Measurements from ENCODE around the gene MED8. TPM values are rescaled to one million over a fixed set of nuclear protein-coding genes. Genes with fewer than 3 reads are reported as not detected.

Gene MED8
- total and polyA plus RNA-seq, 9 of the 15 experiments (the other 6 are each of a cell fraction or from before 2014, with no cell fraction given) = 23.0 to 120 (median 56.4) TPM

- TF ChIP-seq MAX (CRISPR knock-in tag; IDR thresholded peaks at IDR 0.05) (peak; percentile 91), TRIM28 (IDR thresholded peaks at IDR 0.05) (no peak), U2AF1 (optimal IDR thresholded peaks at IDR 0.05; ENCODE audit: low read depth, low read length) (peak; percentile 78), PRPF4 (IDR thresholded peaks at IDR 0.05; ENCODE audit: insufficient read depth, low read depth, low read length, poor library complexity, severe bottlenecking) (no peak), RREB1 (CRISPR knock-in tag; IDR thresholded peaks at IDR 0.05) (0 out of 2 replicates have a peak, but pooled peaks have one; percentile 15), TAL1 (IDR thresholded peaks at IDR 0.05) (peak; percentile 88), STAT5A (IDR thresholded peaks at IDR 0.05; ENCODE audit: borderline replicate concordance, low read length) (peak; percentile 46; the same call in 1 of the 2 replicates), CREB5 (CRISPR knock-in tag; IDR thresholded peaks at IDR 0.05) (no peak), HES1 (IDR thresholded peaks at IDR 0.05; ENCODE audit: low read depth) (0 out of 2 replicates have a peak, but pooled peaks have one; percentile 32), TRIM25 (IDR thresholded peaks at IDR 0.05; ENCODE audit: borderline replicate concordance) (no peak), USF1 (CRISPR knock-in tag; IDR thresholded peaks at IDR 0.05) (peak; percentile 65), POLR2AphosphoS2 (IDR thresholded peaks at IDR 0.05; ENCODE audit: low read length) (no peak), SP2 (IDR thresholded peaks at IDR 0.05; ENCODE audit: extremely low read depth, low read depth, low read length, poor library complexity, severe bottlenecking) (no peak), ZNF511 (CRISPR knock-in tag; IDR thresholded peaks at IDR 0.05) (peak; percentile 44)
Measured at GRCh38 chr1:43367026-43367903, 22.3 kb downstream of the MED8 start (continued).
